ENCODE measurements around the gene PLAC1.

- TF ChIP-seq, protein P1, sequence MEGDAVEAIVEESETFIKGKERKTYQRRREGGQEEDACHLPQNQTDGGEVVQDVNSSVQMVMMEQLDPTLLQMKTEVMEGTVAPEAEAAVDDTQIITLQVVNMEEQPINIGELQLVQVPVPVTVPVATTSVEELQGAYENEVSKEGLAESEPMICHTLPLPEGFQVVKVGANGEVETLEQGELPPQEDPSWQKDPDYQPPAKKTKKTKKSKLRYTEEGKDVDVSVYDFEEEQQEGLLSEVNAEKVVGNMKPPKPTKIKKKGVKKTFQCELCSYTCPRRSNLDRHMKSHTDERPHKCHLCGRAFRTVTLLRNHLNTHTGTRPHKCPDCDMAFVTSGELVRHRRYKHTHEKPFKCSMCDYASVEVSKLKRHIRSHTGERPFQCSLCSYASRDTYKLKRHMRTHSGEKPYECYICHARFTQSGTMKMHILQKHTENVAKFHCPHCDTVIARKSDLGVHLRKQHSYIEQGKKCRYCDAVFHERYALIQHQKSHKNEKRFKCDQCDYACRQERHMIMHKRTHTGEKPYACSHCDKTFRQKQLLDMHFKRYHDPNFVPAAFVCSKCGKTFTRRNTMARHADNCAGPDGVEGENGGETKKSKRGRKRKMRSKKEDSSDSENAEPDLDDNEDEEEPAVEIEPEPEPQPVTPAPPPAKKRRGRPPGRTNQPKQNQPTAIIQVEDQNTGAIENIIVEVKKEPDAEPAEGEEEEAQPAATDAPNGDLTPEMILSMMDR (IDR thresholded peaks at IDR 0.05; ENCODE audit: insufficient read depth, low read length) = no peak
- TF ChIP-seq GABPA (IDR thresholded peaks at IDR 0.05; ENCODE audit: low read depth) = no peak
- TF ChIP-seq POLR2AphosphoS5 (IDR thresholded peaks at IDR 0.05; ENCODE audit: low read depth) = no peak
- TF ChIP-seq REST (IDR thresholded peaks at IDR 0.05; ENCODE audit: insufficient replicate concordance, low read depth) = no peak
- no peak for TF ChIP-seq SPI1 (IDR thresholded peaks at IDR 0.05; ENCODE audit: borderline replicate concordance, low read depth)
These were observed 23.6 kb downstream of the PLAC1 start for GRCh38 chrX:134634691-134635090.
